GM21619 (cell line): ENCODE measurements around the gene SC5D.

Experiments
- ATAC-seq: cut with Tn5 transposase; IDR thresholded peaks from one replicate; pipeline ENCODE4 v1.9.1; 2021; ENCODE audit not compliant: unreplicated experiment

SC5D gene

DNA sequence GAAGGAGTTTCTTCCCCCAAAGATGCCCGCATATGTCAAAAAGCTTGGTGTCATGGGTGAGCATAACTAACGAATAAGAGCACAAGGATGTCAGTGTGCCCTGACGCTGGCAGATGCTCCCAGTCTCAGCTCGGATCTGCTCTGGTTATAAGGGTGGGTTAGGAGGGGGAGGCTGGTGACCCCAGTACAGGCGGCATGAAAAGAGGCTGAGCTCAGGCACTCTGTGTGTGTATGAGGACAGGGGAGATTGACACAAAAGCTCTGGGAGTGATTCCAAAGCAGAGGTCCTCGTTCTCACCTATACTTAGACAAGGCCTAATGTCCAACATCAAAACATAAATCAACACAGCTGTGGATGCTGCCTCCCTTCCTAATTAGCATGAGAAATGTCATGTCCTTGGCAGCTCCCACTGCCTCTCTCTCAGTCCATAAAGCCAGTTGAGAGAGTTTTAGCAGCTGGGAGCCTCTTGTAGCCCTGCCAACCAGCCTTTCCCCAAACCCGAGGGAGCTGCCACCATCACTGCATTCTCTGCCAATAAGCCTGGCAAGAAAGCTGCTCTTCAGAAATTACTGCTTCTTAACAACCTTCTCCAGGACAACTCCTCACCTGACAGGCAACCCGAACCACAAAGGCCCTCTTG lies 59.8 kb downstream of the SC5D start:
- no peak for ATAC-seq

DNA sequence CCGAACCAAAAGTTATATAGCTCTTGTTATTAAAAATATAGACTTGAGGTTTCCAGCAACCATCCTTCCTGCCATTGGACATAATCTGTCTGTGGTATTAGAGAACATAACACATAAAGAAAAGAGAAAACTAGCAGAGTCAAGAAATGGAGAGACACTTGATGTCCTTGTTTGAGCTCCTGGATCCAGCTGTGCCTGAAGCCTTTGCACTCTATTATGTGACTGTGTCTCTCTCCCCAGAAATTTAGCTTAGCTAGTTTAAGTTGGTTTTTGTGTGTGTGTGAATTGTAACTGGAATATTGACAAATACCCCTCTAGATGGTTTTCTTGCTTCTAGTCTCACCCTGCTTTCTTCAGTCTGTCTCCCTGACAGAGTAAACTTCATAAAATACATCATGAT lies 61.6 kb downstream of the SC5D start:
- ATAC-seq, result no peak

DNA sequence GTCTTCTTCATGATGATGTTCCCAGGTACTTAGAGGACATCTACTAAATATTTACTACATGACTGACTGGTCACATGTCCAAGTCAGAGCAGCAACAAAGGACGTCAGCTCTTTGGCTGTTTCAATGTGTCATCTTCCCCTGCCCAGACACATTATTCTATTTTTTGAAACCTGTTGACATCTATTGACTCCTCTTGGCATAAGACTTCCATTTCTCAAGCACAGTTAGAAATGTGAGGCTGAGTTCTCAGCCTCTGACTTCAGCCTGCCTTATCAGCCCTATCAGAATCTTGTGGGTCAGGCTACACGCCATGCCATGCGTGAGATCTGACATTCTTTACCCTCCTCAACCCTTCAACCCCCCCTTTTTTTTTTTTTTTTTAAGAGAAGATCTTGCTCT lies 63.8 kb downstream of the SC5D start:
- no peak for ATAC-seq
